ENCODE results near the gene STAG1. TPM values are rescaled to one million over a fixed set of nuclear protein-coding genes. Genes with fewer than 3 reads are reported as not detected.
"Not testable (repeated sequence)": the region's sequence is repeated elsewhere in the genome, so short reads cannot be mapped to it uniquely, and the experiment has no call there.

Gene STAG1
- total RNA-seq, 2 donors from 2014 or later = 26.2 to 28.3 TPM

DNA sequence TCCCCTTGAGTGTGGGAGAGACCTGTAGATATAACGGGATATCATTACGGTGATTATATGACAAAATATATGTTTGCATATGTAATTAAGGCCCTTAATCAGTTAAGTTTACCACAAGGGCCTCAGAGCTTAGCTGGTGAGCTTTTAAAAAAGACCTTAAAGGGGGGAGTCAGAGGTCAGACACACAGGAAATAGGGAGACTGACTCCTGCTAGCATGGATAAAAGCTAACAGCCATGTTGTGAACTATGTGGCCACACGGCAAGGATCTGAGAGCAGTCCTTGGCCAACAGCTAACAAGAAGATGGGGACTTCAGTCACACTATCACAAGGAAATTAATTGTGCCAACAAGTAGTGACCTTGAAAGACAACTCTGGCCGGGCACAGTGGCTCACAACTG lies 3.1 kb downstream of the STAG1 start:
- TF ChIP-seq, protein P1, sequence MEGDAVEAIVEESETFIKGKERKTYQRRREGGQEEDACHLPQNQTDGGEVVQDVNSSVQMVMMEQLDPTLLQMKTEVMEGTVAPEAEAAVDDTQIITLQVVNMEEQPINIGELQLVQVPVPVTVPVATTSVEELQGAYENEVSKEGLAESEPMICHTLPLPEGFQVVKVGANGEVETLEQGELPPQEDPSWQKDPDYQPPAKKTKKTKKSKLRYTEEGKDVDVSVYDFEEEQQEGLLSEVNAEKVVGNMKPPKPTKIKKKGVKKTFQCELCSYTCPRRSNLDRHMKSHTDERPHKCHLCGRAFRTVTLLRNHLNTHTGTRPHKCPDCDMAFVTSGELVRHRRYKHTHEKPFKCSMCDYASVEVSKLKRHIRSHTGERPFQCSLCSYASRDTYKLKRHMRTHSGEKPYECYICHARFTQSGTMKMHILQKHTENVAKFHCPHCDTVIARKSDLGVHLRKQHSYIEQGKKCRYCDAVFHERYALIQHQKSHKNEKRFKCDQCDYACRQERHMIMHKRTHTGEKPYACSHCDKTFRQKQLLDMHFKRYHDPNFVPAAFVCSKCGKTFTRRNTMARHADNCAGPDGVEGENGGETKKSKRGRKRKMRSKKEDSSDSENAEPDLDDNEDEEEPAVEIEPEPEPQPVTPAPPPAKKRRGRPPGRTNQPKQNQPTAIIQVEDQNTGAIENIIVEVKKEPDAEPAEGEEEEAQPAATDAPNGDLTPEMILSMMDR (IDR thresholded peaks at IDR 0.05) = no peak
- no peak for TF ChIP-seq POLR2A (IDR thresholded peaks at IDR 0.05)
- intact Hi-C loops (cut with DNase I) = no loop called here
- ATAC-seq = no peak
- 30 to 31% methylated on average over 4 of the region's 4 CpGs for WGBS, 2 donors
- Histone ChIP-seq H3K27ac (peak overlapping the region in 2 of 4 donors; percentile 26 to 98), H3K9me3 (no peaks in the 10 kb centered on the region), H3K4me1 (peaks cover 35% of the 10 kb centered on the region), H3K36me3 (replicated peaks in 1 of 2; ENCODE audit: insufficient read depth in 1 of 2, low read depth in 2 of 2) (no peaks in the 10 kb centered on the region), H3K27me3 (no peaks in the 10 kb centered on the region), H3K4me3 (no peak overlapping the region)
- no peak for DNase-seq

GRCh38 chr3:136745916-136746315 lies 6.3 kb downstream of the STAG1 start:
- no peak for DNase-seq
- Histone ChIP-seq H3K4me1 (peaks cover 25% of the 10 kb centered on the region), H3K4me3 (no peak overlapping the region), H3K27me3 (no peaks in the 10 kb centered on the region), H3K27ac (no peak overlapping the region), H3K9me3 (no peaks in the 10 kb centered on the region), H3K36me3 (replicated peaks in 1 of 2; ENCODE audit: insufficient read depth in 1 of 2, low read depth in 2 of 2) (no peaks in the 10 kb centered on the region)
- ATAC-seq = no peak
- intact Hi-C loops (cut with DNase I) = no loop called here
- no peak for TF ChIP-seq POLR2A (IDR thresholded peaks at IDR 0.05)
- TF ChIP-seq, protein P1 (IDR thresholded peaks at IDR 0.05) = no peak

DNA sequence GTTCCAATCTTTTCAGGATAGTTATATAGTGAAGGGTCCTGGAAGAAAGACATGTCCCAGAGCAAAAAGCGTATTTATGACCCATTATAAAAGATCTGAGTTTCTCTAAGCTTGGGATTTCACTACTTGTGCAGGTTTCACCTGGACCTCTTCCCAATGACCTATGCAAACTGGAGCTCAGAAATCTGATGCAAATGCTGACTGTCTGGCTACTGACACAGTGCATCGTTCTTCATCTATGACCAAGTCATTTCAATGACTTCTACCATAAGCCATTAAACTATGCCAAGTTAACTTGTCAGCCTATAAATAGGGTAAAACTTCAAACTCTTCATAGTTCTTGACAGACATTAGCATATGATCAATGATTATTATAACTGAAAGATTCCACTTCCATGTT lies 11.1 kb downstream of the STAG1 start:
- no peak overlapping the region for H3K4me3 ChIP-seq
- H3K36me3 ChIP-seq (replicated peaks in 1 of 2; ENCODE audit: insufficient read depth in 1 of 2, low read depth in 2 of 2) = no peaks in the 10 kb centered on the region
- H3K27ac ChIP-seq = no peak overlapping the region
- WGBS, 2 donors = 65 to 72% methylated on average over 2 of the region's 2 CpGs
- no peak for ATAC-seq
- intact Hi-C loops (cut with DNase I) = no loop called here
- H3K27me3 ChIP-seq = no peaks in the 10 kb centered on the region
- no peaks in the 10 kb centered on the region for H3K4me1 ChIP-seq
- H3K9me3 ChIP-seq = no peaks in the 10 kb centered on the region
- no peak for TF ChIP-seq POLR2A (IDR thresholded peaks at IDR 0.05)
- TF ChIP-seq, protein P1 (IDR thresholded peaks at IDR 0.05) = no peak
- no peak for DNase-seq

- no peak for DNase-seq
These were observed 11.7 kb downstream of the STAG1 start for GRCh38 chr3:136740351-136740958.

DNA sequence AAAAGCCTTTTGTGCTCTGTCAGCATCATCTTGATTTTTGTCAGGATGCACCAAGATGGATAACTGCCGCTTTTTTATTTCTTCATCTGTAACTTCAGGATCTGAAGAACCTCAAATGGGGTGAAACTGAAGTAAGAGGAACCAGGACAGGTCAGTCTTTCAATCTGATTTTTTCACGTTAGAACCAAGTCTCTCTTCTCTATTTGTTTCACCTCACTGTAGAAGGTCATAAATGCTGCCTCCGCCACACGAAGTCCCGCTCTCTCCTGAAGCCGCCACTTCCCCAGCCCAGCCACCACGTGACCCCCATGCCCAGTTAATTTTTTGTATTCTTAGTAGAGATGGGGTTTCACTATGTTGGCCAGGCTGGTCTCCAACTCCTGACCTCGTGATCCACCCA lies 15.2 kb downstream of the STAG1 start:
- H3K9me3 ChIP-seq; ATAC-seq; H3K27me3 ChIP-seq; H3K27ac ChIP-seq; H3K4me3 ChIP-seq; intact Hi-C loops (cut with DNase I); DNase-seq; H3K36me3 ChIP-seq (replicated peaks in 1 of 2; ENCODE audit: insufficient read depth in 1 of 2, low read depth in 2 of 2): not testable (repeated sequence)
- WGBS, 2 donors = 92% methylated on average over 8 of the region's 8 CpGs
- peaks cover 26% of the 10 kb centered on the region for H3K4me1 ChIP-seq

More at GRCh38 chr3:136740351-136740958, 11.7 kb downstream of the STAG1 start:
- H3K4me1 ChIP-seq = no peaks in the 10 kb centered on the region
- intact Hi-C loops (cut with DNase I) = no loop called here
- no peaks in the 10 kb centered on the region for H3K36me3 ChIP-seq (replicated peaks in 1 of 2; ENCODE audit: insufficient read depth in 1 of 2, low read depth in 2 of 2)
- no peak overlapping the region for H3K27ac ChIP-seq
- H3K27me3 ChIP-seq = no peaks in the 10 kb centered on the region
- no peak for ATAC-seq
- TF ChIP-seq, protein P1 (IDR thresholded peaks at IDR 0.05) = no peak
- TF ChIP-seq POLR2A (IDR thresholded peaks at IDR 0.05) = no peak
- 82% methylated on average over 7 of the region's 7 CpGs for WGBS, 2 donors
- H3K9me3 ChIP-seq = no peaks in the 10 kb centered on the region
- H3K4me3 ChIP-seq = no peak overlapping the region

Data from body of pancreas (tissue), 4 donors.